OCI-LY1 (cell line): Measurements from ENCODE around the gene TRIM46.

Experiments
- H2AFZ ChIP-seq: fragments of 200-600 bp; sonication (generic), shearing (Covaris generic); 2 replicates; pipeline ENCODE4 v1.6.0; 2014; ENCODE audit warnings: antibody characterized with exemption, mild to moderate bottlenecking, low read length
- H3F3A ChIP-seq: fragments of 200-600 bp; sonication (generic), shearing (Covaris generic); 2 replicates; pipeline ENCODE4 v1.6.0; 2014; ENCODE audit warnings: mild to moderate bottlenecking, antibody characterized with exemption, low read length, moderate library complexity; ENCODE audit not compliant: insufficient read depth
- H3K27ac ChIP-seq: fragments of 200-600 bp; sonication (generic); 2 replicates; pipeline ENCODE4 v1.5.1; 2014; ENCODE audit warnings: low read length, mixed run types, mild to moderate bottlenecking, low read depth; ENCODE audit not compliant: poor library complexity, severe bottlenecking
- H3K27me3 ChIP-seq: fragments of 200-600 bp; sonication (generic); 2 replicates; pipeline ENCODE4 v1.6.0; 2014; ENCODE audit warnings: antibody characterized with exemption, mild to moderate bottlenecking, low read length, moderate library complexity; ENCODE audit not compliant: insufficient read depth
- H3K36me3 ChIP-seq: fragments of 200-600 bp; sonication (generic); 2 replicates; pipeline ENCODE4 v1.6.1; 2014; ENCODE audit warnings: mild to moderate bottlenecking, antibody characterized with exemption, low read length, moderate library complexity, mixed read lengths; ENCODE audit not compliant: insufficient read depth
- H3K4me1 ChIP-seq: fragments of 200-600 bp; sonication (generic); 2 replicates; pipeline ENCODE4 v1.5.1; 2014; ENCODE audit warnings: mild to moderate bottlenecking, low read length, moderate library complexity; ENCODE audit not compliant: insufficient read depth, severe bottlenecking
- H3K4me2 ChIP-seq: fragments of 200-600 bp; sonication (generic), shearing (Covaris generic); 2 replicates; pipeline ENCODE4 v1.6.1; 2014; ENCODE audit warnings: low read length
- H3K4me3 ChIP-seq: fragments of 200-600 bp; sonication (generic); 2 replicates; pipeline ENCODE4 v1.5.1; 2014; ENCODE audit warnings: low read length, low read depth, mild to moderate bottlenecking, mixed read lengths; ENCODE audit not compliant: poor library complexity, severe bottlenecking
- H3K79me2 ChIP-seq: fragments of 200-600 bp; shearing (Covaris generic); 2 replicates; pipeline ENCODE4 v1.6.1; 2016; ENCODE audit warnings: mixed run types, low read length, mixed read lengths; ENCODE audit not compliant: insufficient read depth
- H3K9ac ChIP-seq: fragments of 200-600 bp; sonication (generic), shearing (Covaris generic); 2 replicates; pipeline ENCODE4 v1.6.1; 2014; ENCODE audit warnings: mild to moderate bottlenecking, low read length, mixed read lengths
- H3K9me2 ChIP-seq: fragments of 200-600 bp; sonication (generic), shearing (Covaris generic); 2 replicates; pipeline ENCODE4 v1.6.1; 2014; ENCODE audit warnings: low read depth, mild to moderate bottlenecking, low read length, mixed read lengths
- H3K9me3 ChIP-seq: fragments of 200-600 bp; shearing (Covaris generic); 2 replicates; pipeline ENCODE4 v1.6.1; 2014; ENCODE audit warnings: low read length, mixed read lengths
- H4K20me1 ChIP-seq: fragments of 200-600 bp; sonication (generic), shearing (Covaris generic); 2 replicates; pipeline ENCODE4 v1.6.0; 2016; ENCODE audit warnings: mild to moderate bottlenecking, low read length; ENCODE audit not compliant: insufficient read depth
- CTCF ChIP-seq: fragments of 200-600 bp; sonication (generic), shearing (Covaris generic); IDR thresholded peaks from 2 replicates; pipeline ENCODE4 v1.5.1; 2017; ENCODE audit warnings: mild to moderate bottlenecking, antibody characterized with exemption, low read length, moderate library complexity, mixed read lengths
- EZH2 ChIP-seq: fragments of 200-600 bp; sonication (generic), shearing (Covaris generic); IDR thresholded peaks from 2 replicates; pipeline ENCODE4 v1.8.0; 2017; ENCODE audit warnings: borderline replicate concordance, mixed run types, mild to moderate bottlenecking, antibody characterized with exemption, low read length, moderate library complexity, mixed read lengths

The TRIM46 gene

GRCh38 chr1:155207806-155208540, 34.3 kb downstream of the TRIM46 start, which contains the start of gene THBS3:
Gene THBS3, minus strand, starts transcription at chr1:155207897. Its CDS starts 21 bp downstream, at chr1:155207876.
- Histone ChIP-seq H3K79me2 (no peaks in the 10 kb centered on the region), H2AFZ (no peak within 1 kb of the TSS), H3K9me2 (no peaks in the 10 kb centered on the region), H3F3A (peaks cover 4% of the 10 kb centered on the region; the same call in 1 of the 2 replicates), H4K20me1 (no peaks in the 10 kb centered on the region), H3K9ac (peak within 1 kb of the TSS; percentile 81), H3K4me2 (peak within 1 kb of the TSS; percentile 95), H3K27me3 (no peaks in the 10 kb centered on the region), H3K4me3 (peak within 1 kb of the TSS; percentile 94), H3K4me1 (peaks cover 31% of the 10 kb centered on the region), H3K27ac (peak within 1 kb of the TSS; percentile 58), H3K36me3 (no peaks in the 10 kb centered on the region), H3K9me3 (no peaks in the 10 kb centered on the region)
- TF ChIP-seq EZH2 (no peak), CTCF (no peak)

DNA sequence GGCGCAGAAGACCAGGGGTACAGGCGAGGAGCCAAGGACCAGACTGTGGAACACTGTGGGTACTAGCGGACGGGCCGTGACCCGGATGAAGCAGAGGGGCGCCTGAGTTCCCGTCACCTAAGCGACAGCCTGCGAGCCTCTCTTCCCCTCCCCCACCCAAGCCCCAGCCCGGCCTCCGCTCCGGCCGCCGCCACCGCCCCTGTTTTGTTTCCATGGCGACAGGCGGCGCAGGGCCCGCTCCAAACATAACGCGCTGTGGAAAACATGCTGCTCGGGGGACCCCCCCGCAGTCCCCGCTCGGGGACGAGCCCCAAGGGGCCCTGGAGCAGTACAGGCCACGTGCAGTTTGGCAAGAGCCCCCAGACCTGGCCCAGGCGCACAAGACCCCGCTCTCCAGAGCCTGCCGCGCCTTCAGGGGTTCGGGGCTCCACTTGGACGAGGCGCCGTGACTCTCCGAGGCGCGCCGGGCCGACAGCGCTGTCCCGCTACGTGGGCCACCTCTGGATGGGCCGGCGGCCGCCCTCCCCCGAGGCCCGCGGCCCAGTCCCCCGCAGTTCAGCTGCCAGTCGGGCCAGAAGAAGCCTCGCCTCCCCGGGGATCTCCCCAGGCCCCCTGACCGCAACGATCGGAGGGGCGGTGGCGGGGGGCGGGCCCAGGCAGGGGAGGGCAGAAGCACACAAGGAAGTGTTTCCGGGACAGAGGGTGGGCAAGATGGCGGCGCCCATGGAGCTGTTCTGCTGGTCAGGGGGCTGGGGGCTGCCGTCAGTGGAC, 35.1 kb downstream of the TRIM46 start, which contains the start of gene MTX1:
Gene MTX1 (plus strand): TSS at position 155 of the 771 bp plus-strand sequence. CDS start 110 bp downstream, at position 265.
- Histone ChIP-seq H3K27me3 (no peaks in the 10 kb centered on the region), H3K9me2 (no peaks in the 10 kb centered on the region)

GRCh38 chr1:155209312-155209721, 35.7 kb downstream of the TRIM46 start:
- H3K9ac ChIP-seq = peak overlapping the region; percentile 81
- H3K36me3 ChIP-seq = no peaks in the 10 kb centered on the region
- peaks cover 4% of the 10 kb centered on the region; the same call in 1 of the 2 replicates for H3F3A ChIP-seq
- H3K4me3 ChIP-seq = peak overlapping the region; percentile 94
- H2AFZ ChIP-seq = no peak overlapping the region
- H3K4me1 ChIP-seq = peaks cover 31% of the 10 kb centered on the region
- TF ChIP-seq CTCF = no peak
- no peak for TF ChIP-seq EZH2
- peak overlapping the region; percentile 95 for H3K4me2 ChIP-seq
- peak overlapping the region; percentile 15 for H3K27ac ChIP-seq
- no peaks in the 10 kb centered on the region for H3K9me3 ChIP-seq
- H3K9me2 ChIP-seq = no peaks in the 10 kb centered on the region
- H3K79me2 ChIP-seq = no peaks in the 10 kb centered on the region
- H3K27me3 ChIP-seq = no peaks in the 10 kb centered on the region
- no peaks in the 10 kb centered on the region for H4K20me1 ChIP-seq

More for the DNA sequence above, 35.1 kb downstream of the TRIM46 start, which contains the start of gene MTX1:
- TF ChIP-seq EZH2 (no peak), CTCF (no peak)
- H3K9ac ChIP-seq = peak within 1 kb of the TSS; percentile 81
- no peaks in the 10 kb centered on the region for H3K36me3 ChIP-seq
- no peaks in the 10 kb centered on the region for H4K20me1 ChIP-seq
- peak within 1 kb of the TSS; percentile 95 for H3K4me2 ChIP-seq
- H3K79me2 ChIP-seq = no peaks in the 10 kb centered on the region
- H3K4me1 ChIP-seq = peaks cover 31% of the 10 kb centered on the region
- no peak within 1 kb of the TSS for H2AFZ ChIP-seq
- H3K27ac ChIP-seq = peak within 1 kb of the TSS; percentile 58
- H3K4me3 ChIP-seq = peak within 1 kb of the TSS; percentile 94
- H3F3A ChIP-seq = peaks cover 4% of the 10 kb centered on the region; the same call in 1 of the 2 replicates
- no peaks in the 10 kb centered on the region for H3K9me3 ChIP-seq
